ENCODE measurements around the gene FAM83D. TPM values are rescaled to one million over a fixed set of nuclear protein-coding genes. Genes with fewer than 3 reads are reported as not detected.

The FAM83D gene
- polyA plus RNA-seq, 1 donor: 7.8 TPM

DNA sequence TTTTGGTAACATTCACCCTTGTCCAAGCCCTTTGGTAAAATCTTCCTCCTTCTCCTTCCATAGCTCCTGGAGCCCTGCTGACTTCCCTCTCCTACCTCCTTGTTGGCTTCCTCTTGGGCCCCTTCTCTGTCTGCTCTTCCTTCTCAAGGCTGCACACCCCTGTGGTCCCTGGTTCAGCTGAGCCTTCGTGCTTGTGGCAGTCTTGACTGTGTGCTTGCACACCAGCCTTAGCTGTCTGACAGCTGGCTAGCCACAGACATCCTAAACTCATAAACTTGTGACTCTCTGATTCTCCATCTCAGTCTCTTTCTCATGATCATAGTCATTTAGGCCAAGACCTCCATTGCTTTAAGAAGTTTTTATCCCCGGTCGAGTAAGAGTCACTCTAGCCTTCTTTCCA is 73.0 kb downstream of the FAM83D start:
- H3K9me3 ChIP-seq (ENCODE audit: control insufficient read depth, low read depth, low read length): no peaks in the 10 kb centered on the region
- no CpG with 5 or more reads among the region's 3 CpGs for WGBS (ENCODE audit: insufficient coverage, low lambda C conversion rate)
- DNase-seq: no peak
- H3K4me3 ChIP-seq (ENCODE audit: low read length): no peak overlapping the region
- no peaks in the 10 kb centered on the region for H3K4me1 ChIP-seq (ENCODE audit: control insufficient read depth, insufficient read depth, low read length)
- H3K36me3 ChIP-seq (ENCODE audit: control insufficient read depth, insufficient read depth, low read length): peaks cover 67% of the 10 kb centered on the region
- no peaks in the 10 kb centered on the region for H3K27me3 ChIP-seq (ENCODE audit: control insufficient read depth, insufficient read depth, low read length)
- H3K27ac ChIP-seq (ENCODE audit: low read length): no peak overlapping the region

GRCh38 chr20:38999965-39000910 is 74.0 kb downstream of the FAM83D start:
- Histone ChIP-seq H3K4me3 (ENCODE audit: low read length) (no peak overlapping the region), H3K4me1 (ENCODE audit: control insufficient read depth, insufficient read depth, low read length) (no peaks in the 10 kb centered on the region), H3K9me3 (ENCODE audit: control insufficient read depth, low read depth, low read length) (no peaks in the 10 kb centered on the region), H3K27me3 (ENCODE audit: control insufficient read depth, insufficient read depth, low read length) (no peaks in the 10 kb centered on the region), H3K27ac (ENCODE audit: low read length) (no peak overlapping the region), H3K36me3 (ENCODE audit: control insufficient read depth, insufficient read depth, low read length) (peaks cover 71% of the 10 kb centered on the region)
- whole genome bisulfite sequencing (ENCODE audit: insufficient coverage, low lambda C conversion rate): no CpG with 5 or more reads among the region's 6 CpGs
- DNase-seq: no peak

Other genes with a start within 250 kb of the FAM83D start
- 0.03 TPM for gene SLC32A1, start 201.9 kb upstream of the FAM83D start, polyA plus RNA-seq
- gene ACTR5, start 178.0 kb upstream of the FAM83D start, polyA plus RNA-seq: 7.8 TPM
- 3.5 TPM for gene PPP1R16B, start 120.7 kb upstream of the FAM83D start, polyA plus RNA-seq
- gene DHX35, start 35.9 kb downstream of the FAM83D start, polyA plus RNA-seq: 11.6 TPM